HepG2 (cell line): Measurements from ENCODE around the gene MARS2. TPM values are rescaled to one million over a fixed set of nuclear protein-coding genes. Genes with fewer than 3 reads are reported as not detected.

Source experiments
- ARNTL ChIP-seq: sonication (generic); formaldehyde crosslinking; IDR thresholded peaks from 2 replicates; pipeline ENCODE4 v1.4.0; 2020; ENCODE audit warnings: mild to moderate bottlenecking, missing genetic modification reagents
- FOXK1 ChIP-seq: sonication (generic); formaldehyde crosslinking; IDR thresholded peaks from 2 replicates; pipeline ENCODE4 v1.4.0; 2020; ENCODE audit warnings: low read depth, missing genetic modification reagents, borderline replicate concordance
- GZF1 ChIP-seq: sonication (generic); formaldehyde crosslinking; IDR thresholded peaks from 2 replicates; pipeline ENCODE4 v1.5.1; 2020; ENCODE audit warnings: mild to moderate bottlenecking, missing genetic modification reagents
- HDAC1 ChIP-seq: sonication (generic); formaldehyde crosslinking; IDR thresholded peaks from 2 replicates; pipeline ENCODE4 v1.5.1; 2020; ENCODE audit warnings: mild to moderate bottlenecking, missing genetic modification reagents
- KAT8 ChIP-seq: IDR thresholded peaks from 2 replicates; pipeline ENCODE4 v1.6.1; 2016; ENCODE audit warnings: missing genetic modification reagents, missing compliant biosample characterization
- ONECUT2 ChIP-seq: sonication (generic); formaldehyde crosslinking; IDR thresholded peaks from 2 replicates; pipeline ENCODE4 v1.4.0; 2020; ENCODE audit warnings: missing genetic modification reagents
- REL ChIP-seq: sonication (generic); formaldehyde crosslinking; conservative IDR thresholded peaks from 2 replicates; pipeline ENCODE4 v1.8.0; 2022; ENCODE audit warnings: mild to moderate bottlenecking, missing genetic modification reagents, moderate library complexity
- YY1 ChIP-seq: IDR thresholded peaks from 2 replicates; pipeline ENCODE4 v1.6.1; 2011; ENCODE audit warnings: low read length, low read depth, moderate library complexity, mild to moderate bottlenecking; ENCODE audit not compliant: insufficient read depth, insufficient replicate concordance
- ZFP90 ChIP-seq: sonication (generic); formaldehyde crosslinking; IDR thresholded peaks from 2 replicates; pipeline ENCODE4 v1.8.0; 2022; ENCODE audit warnings: missing genetic modification reagents, mild to moderate bottlenecking, inconsistent platforms, borderline replicate concordance
- ZNF510 ChIP-seq: sonication (generic); formaldehyde crosslinking; IDR thresholded peaks from 2 replicates; pipeline ENCODE4 v1.4.0; 2020; ENCODE audit warnings: low read depth, mild to moderate bottlenecking, missing genetic modification reagents
- ZNF609 ChIP-seq: sonication (generic); formaldehyde crosslinking; IDR thresholded peaks from 2 replicates; pipeline ENCODE4 v1.4.0; 2020; ENCODE audit warnings: mild to moderate bottlenecking, missing genetic modification reagents, borderline replicate concordance
- ZNF670 ChIP-seq: sonication (generic); formaldehyde crosslinking; IDR thresholded peaks from 2 replicates; pipeline ENCODE4 v1.8.0; 2022; ENCODE audit warnings: mild to moderate bottlenecking, missing genetic modification reagents, borderline replicate concordance
- polyA plus RNA-seq, 8 experiments: library from polyadenylated mRNA; depleted of rRNA in 3 of 8; stranded (reverse) in 7 of 8; unstranded in 1 of 8; fragments of >200 nt; fragmentation: Illumina TruSeq in 4 of 8; extraction: Trizol in 4 of 8; gene quantifications; 2 replicates each; pipeline versions ENCODE4 v1.2.1 to v1.2.3, GENCODE V29; 2011 to 2016; ENCODE audit warnings: low read depth in 4 of 8, missing spikeins in 1 of 8, mixed read lengths in 1 of 8; ENCODE audit not compliant: insufficient read depth in 1 of 8
- total RNA-seq, 5 experiments: library from RNA; depleted of rRNA; stranded (reverse); fragments of >200 nt; fragmentation: Illumina TruSeq; extraction: Trizol; gene quantifications; 2 replicates each; pipeline ENCODE4 v1.2.3, GENCODE V29; 2016; ENCODE audit warnings: low read depth in 1 of 5
- TF ChIP-seq, protein P1 (sequence below): sonication (generic); formaldehyde crosslinking; IDR thresholded peaks from 2 replicates; pipeline ENCODE4 v1.4.0; 2020; ENCODE audit warnings: missing genetic modification reagents
- TF ChIP-seq, protein P2 (sequence below): sonication (generic); formaldehyde crosslinking; IDR thresholded peaks from 2 replicates; pipeline ENCODE4 v1.8.1; 2022; ENCODE audit warnings: low read depth, mild to moderate bottlenecking, missing genetic modification reagents

MARS2 gene
- total and polyA plus RNA-seq, 2 of the 13 experiments (the other 11 are each of a cell fraction or from before 2014, with no cell fraction given) = 6.9 to 16.2 TPM

DNA sequence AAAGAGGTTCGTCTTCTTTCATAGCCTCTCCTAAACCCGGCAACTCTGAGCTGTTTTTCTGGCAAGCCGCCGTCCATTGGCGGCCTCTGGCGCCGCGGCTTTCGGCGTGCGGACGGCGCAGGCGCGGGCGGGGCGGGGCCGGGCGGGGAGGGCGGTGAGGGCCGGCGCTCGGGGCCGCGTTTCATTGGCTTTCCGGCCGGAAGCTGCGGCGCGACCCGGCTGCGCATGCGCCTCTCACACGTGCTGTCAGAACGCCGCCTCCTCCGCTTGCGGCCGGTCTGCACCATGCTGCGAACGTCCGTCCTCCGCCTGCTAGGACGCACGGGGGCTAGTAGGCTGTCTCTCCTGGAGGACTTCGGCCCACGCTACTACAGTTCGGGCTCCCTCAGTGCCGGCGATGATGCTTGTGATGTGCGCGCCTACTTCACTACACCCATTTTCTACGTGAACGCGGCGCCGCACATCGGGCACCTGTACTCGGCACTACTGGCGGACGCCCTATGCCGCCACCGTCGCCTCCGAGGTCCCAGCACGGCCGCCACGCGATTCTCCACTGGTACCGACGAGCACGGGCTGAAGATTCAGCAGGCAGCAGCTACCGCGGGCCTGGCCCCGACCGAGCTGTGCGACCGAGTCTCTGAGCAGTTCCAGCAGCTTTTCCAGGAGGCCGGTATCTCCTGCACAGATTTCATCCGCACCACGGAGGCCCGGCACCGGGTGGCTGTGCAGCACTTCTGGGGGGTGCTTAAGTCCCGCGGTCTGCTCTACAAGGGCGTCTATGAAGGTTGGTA, at the start of gene MARS2 (continued):
- TF ChIP-seq ZNF670 (CRISPR knock-in tag) = 0 out of 2 replicates have a peak, but pooled peaks have one; percentile 33
- TF ChIP-seq ZNF609 = 0 out of 2 replicates have a peak, but pooled peaks have one; percentile 14
- TF ChIP-seq HDAC1 (CRISPR knock-in tag) = peak; percentile 98
- no peak for TF ChIP-seq ZFP90 (CRISPR knock-in tag)
- TF ChIP-seq, protein P1, sequence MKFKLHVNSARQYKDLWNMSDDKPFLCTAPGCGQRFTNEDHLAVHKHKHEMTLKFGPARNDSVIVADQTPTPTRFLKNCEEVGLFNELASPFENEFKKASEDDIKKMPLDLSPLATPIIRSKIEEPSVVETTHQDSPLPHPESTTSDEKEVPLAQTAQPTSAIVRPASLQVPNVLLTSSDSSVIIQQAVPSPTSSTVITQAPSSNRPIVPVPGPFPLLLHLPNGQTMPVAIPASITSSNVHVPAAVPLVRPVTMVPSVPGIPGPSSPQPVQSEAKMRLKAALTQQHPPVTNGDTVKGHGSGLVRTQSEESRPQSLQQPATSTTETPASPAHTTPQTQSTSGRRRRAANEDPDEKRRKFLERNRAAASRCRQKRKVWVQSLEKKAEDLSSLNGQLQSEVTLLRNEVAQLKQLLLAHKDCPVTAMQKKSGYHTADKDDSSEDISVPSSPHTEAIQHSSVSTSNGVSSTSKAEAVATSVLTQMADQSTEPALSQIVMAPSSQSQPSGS (CRISPR knock-in tag) = peak; percentile 14; the same call in 1 of the 2 replicates
- TF ChIP-seq ARNTL = peak; percentile 33; the same call in 1 of the 2 replicates
- 0 out of 2 replicates have a peak, but pooled peaks have one; percentile 15 for TF ChIP-seq REL (CRISPR knock-in tag)
- TF ChIP-seq ZNF510 (CRISPR knock-in tag) = peak; percentile 41; the same call in 1 of the 2 replicates
- no peak; the same call in 1 of the 2 replicates for TF ChIP-seq GZF1 (CRISPR knock-in tag)
- peak; percentile 49; the same call in 1 of the 2 replicates for TF ChIP-seq ONECUT2
- TF ChIP-seq, protein P2, sequence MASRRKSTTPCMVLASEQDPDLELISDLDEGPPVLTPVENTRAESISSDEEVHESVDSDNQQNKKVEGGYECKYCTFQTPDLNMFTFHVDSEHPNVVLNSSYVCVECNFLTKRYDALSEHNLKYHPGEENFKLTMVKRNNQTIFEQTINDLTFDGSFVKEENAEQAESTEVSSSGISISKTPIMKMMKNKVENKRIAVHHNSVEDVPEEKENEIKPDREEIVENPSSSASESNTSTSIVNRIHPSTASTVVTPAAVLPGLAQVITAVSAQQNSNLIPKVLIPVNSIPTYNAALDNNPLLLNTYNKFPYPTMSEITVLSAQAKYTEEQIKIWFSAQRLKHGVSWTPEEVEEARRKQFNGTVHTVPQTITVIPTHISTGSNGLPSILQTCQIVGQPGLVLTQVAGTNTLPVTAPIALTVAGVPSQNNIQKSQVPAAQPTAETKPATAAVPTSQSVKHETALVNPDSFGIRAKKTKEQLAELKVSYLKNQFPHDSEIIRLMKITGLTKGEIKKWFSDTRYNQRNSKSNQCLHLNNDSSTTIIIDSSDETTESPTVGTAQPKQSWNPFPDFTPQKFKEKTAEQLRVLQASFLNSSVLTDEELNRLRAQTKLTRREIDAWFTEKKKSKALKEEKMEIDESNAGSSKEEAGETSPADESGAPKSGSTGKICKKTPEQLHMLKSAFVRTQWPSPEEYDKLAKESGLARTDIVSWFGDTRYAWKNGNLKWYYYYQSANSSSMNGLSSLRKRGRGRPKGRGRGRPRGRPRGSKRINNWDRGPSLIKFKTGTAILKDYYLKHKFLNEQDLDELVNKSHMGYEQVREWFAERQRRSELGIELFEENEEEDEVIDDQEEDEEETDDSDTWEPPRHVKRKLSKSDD (CRISPR knock-in tag) = 0 out of 2 replicates have a peak, but pooled peaks have one; percentile 31
- peak; percentile 73 for TF ChIP-seq KAT8 (CRISPR knock-in tag)
- TF ChIP-seq FOXK1 = peak; percentile 30; the same call in 1 of the 2 replicates
- TF ChIP-seq YY1 = peak; percentile 90
